ENCODE results near the gene G6PC3.
"Not testable (repeated sequence)": the region's sequence is repeated elsewhere in the genome, so short reads cannot be mapped to it uniquely, and the experiment has no call there.

Gene G6PC3

GRCh38 chr17:44070455-44071197, at the start of gene G6PC3:
Gene G6PC3 (plus strand): TSS chr17:44070735. CDS start chr17:44070966, 231 bp downstream.
- H3K4me3 ChIP-seq (ENCODE audit: low read length), result peak within 1 kb of the TSS; percentile 84
- DNase-seq (ENCODE audit: low read depth), result peak; percentile 99
- peaks cover 17% of the 10 kb centered on the region for H3K36me3 ChIP-seq (ENCODE audit: control insufficient read depth, insufficient read depth, low read length, severe bottlenecking)
- H3K9me3 ChIP-seq (ENCODE audit: control insufficient read depth, low read length), result no peaks in the 10 kb centered on the region
- no peaks in the 10 kb centered on the region for H3K27me3 ChIP-seq (replicated peaks; ENCODE audit: control insufficient read depth, insufficient read depth, low read length)
- peaks cover 18% of the 10 kb centered on the region for H3K4me1 ChIP-seq (ENCODE audit: control insufficient read depth, insufficient read depth, low read length)
- peak within 1 kb of the TSS; percentile 91 for H3K9ac ChIP-seq (ENCODE audit: low read length)

- H3K4me1 ChIP-seq (ENCODE audit: control insufficient read depth, insufficient read depth, low read length); H3K4me3 ChIP-seq (ENCODE audit: low read length); H3K27me3 ChIP-seq (replicated peaks; ENCODE audit: control insufficient read depth, insufficient read depth, low read length); H3K9ac ChIP-seq (ENCODE audit: low read length); H3K9me3 ChIP-seq (ENCODE audit: control insufficient read depth, low read length); DNase-seq (ENCODE audit: low read depth): not testable (repeated sequence)
- H3K36me3 ChIP-seq (ENCODE audit: control insufficient read depth, insufficient read depth, low read length, severe bottlenecking), result peaks cover 16% of the 10 kb centered on the region
Measured at GRCh38 chr17:44021227-44021626, 49.3 kb upstream of the G6PC3 start.

DNA sequence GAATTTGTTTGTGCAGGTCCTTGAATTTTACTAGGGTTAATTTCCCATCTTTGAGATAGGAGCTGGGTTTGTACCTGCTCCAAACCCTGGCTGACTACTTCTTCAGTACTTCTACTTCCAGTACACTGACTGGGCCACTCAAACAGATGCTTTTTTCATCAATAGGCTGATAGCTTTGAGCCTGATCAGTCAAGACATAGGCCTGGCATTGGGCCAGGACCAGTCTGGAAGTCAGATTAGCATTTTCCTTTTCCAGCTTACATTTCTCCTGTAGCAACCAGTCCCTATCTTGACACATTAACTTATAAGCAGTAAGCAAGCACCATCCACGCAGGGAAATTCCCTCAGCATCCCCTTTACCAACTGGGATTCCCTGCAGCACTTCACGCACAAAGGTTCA, 48.3 kb upstream of the G6PC3 start:
- Histone ChIP-seq H3K36me3 (ENCODE audit: control insufficient read depth, insufficient read depth, low read length, severe bottlenecking) (peaks cover 16% of the 10 kb centered on the region), H3K9me3 (ENCODE audit: control insufficient read depth, low read length) (no peaks in the 10 kb centered on the region), H3K9ac (ENCODE audit: low read length) (no peak overlapping the region), H3K4me3 (ENCODE audit: low read length) (no peak overlapping the region), H3K4me1 (ENCODE audit: control insufficient read depth, insufficient read depth, low read length) (no peaks in the 10 kb centered on the region), H3K27me3 (replicated peaks; ENCODE audit: control insufficient read depth, insufficient read depth, low read length) (no peaks in the 10 kb centered on the region)
- DNase-seq (ENCODE audit: low read depth), result no peak

DNA sequence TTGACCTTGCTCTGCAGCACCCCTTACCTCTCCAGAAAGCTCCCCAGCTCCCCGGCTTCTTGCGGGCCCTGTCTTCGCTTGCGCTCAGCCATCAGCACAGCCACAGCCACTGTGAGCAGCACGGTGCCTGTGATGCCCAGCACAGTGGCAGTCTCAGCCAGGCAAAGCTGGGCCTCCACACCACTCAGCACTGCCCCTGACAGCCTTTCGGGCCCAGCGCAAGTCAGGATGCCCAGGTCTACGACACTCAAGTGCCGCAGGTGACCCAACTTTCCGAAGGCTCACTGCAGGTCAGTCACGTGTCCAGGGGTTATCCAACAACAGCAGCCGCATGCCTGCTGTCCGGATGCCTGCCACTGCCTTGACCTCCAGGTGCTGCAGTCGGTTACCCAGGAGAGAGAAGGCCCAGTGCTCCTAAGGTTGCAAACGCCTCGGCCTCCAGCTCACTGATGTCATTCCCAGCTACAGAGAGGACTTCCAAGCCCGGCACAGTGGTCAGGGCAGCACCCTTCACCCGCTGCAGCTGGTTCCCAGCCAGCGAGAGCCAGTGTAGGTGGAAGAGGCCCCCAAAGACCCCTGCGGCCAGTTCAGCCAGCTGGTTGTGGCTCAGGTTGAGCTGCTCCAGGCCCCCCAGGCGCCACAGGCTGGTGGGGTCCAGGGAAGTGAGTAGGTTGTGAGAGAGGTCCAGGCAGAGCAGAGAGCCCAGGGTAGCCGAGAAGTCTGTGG, 46.8 kb upstream of the G6PC3 start:
- H3K4me3 ChIP-seq (ENCODE audit: low read length), result no peak overlapping the region
- no peak for DNase-seq (ENCODE audit: low read depth)
- peaks cover 16% of the 10 kb centered on the region for H3K36me3 ChIP-seq (ENCODE audit: control insufficient read depth, insufficient read depth, low read length, severe bottlenecking)

GRCh38 chr17:44024271-44024663, 46.3 kb upstream of the G6PC3 start:
- H3K4me3 ChIP-seq (ENCODE audit: low read length), result no peak overlapping the region
- DNase-seq (ENCODE audit: low read depth), result no peak
- H3K36me3 ChIP-seq (ENCODE audit: control insufficient read depth, insufficient read depth, low read length, severe bottlenecking), result peaks cover 20% of the 10 kb centered on the region

More for the DNA sequence above, 46.8 kb upstream of the G6PC3 start:
- no peak overlapping the region for H3K9ac ChIP-seq (ENCODE audit: low read length)
- no peaks in the 10 kb centered on the region for H3K27me3 ChIP-seq (replicated peaks; ENCODE audit: control insufficient read depth, insufficient read depth, low read length)
- H3K9me3 ChIP-seq (ENCODE audit: control insufficient read depth, low read length), result no peaks in the 10 kb centered on the region
- H3K4me1 ChIP-seq (ENCODE audit: control insufficient read depth, insufficient read depth, low read length), result no peaks in the 10 kb centered on the region

DNA sequence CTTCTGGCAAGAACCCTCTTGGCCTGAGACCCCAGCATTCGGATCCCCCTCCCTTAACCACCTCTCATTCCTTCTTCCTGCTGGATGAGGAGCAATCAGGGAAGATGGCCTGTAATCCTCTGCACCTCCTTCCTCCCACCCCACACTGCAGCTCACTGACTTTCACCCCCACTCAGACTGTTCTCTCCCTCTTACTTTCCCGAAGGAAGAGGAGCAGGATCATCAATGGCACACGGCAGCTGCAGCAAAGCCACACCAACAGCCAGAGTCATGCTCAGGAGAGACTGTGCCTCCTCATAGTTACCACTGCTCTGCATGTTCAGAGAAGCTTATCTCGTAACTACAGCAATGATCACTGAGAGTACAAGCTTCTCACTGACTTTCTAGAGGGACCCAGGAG, 45.7 kb upstream of the G6PC3 start:
- Histone ChIP-seq H3K4me1 (ENCODE audit: control insufficient read depth, insufficient read depth, low read length) (no peaks in the 10 kb centered on the region), H3K36me3 (ENCODE audit: control insufficient read depth, insufficient read depth, low read length, severe bottlenecking) (peaks cover 19% of the 10 kb centered on the region), H3K9ac (ENCODE audit: low read length) (no peak overlapping the region), H3K9me3 (ENCODE audit: control insufficient read depth, low read length) (no peaks in the 10 kb centered on the region), H3K4me3 (ENCODE audit: low read length) (no peak overlapping the region), H3K27me3 (replicated peaks; ENCODE audit: control insufficient read depth, insufficient read depth, low read length) (no peaks in the 10 kb centered on the region)
- no peak for DNase-seq (ENCODE audit: low read depth)

More at GRCh38 chr17:44024271-44024663, 46.3 kb upstream of the G6PC3 start:
- Histone ChIP-seq H3K9me3 (ENCODE audit: control insufficient read depth, low read length) (no peaks in the 10 kb centered on the region), H3K9ac (ENCODE audit: low read length) (no peak overlapping the region), H3K4me1 (ENCODE audit: control insufficient read depth, insufficient read depth, low read length) (no peaks in the 10 kb centered on the region), H3K27me3 (replicated peaks; ENCODE audit: control insufficient read depth, insufficient read depth, low read length) (no peaks in the 10 kb centered on the region)

- no peak for DNase-seq (ENCODE audit: low read depth)
Measured at GRCh38 chr17:44029736-44030135, 40.8 kb upstream of the G6PC3 start.

GRCh38 chr17:44030482-44030881, 40.1 kb upstream of the G6PC3 start:
- Histone ChIP-seq H3K9me3 (ENCODE audit: control insufficient read depth, low read length) (no peaks in the 10 kb centered on the region), H3K4me3 (ENCODE audit: low read length) (no peak overlapping the region), H3K9ac (ENCODE audit: low read length) (no peak overlapping the region), H3K27me3 (replicated peaks; ENCODE audit: control insufficient read depth, insufficient read depth, low read length) (no peaks in the 10 kb centered on the region), H3K4me1 (ENCODE audit: control insufficient read depth, insufficient read depth, low read length) (no peaks in the 10 kb centered on the region), H3K36me3 (ENCODE audit: control insufficient read depth, insufficient read depth, low read length, severe bottlenecking) (peaks cover 40% of the 10 kb centered on the region)
- DNase-seq (ENCODE audit: low read depth), result no peak

More at GRCh38 chr17:44029736-44030135, 40.8 kb upstream of the G6PC3 start:
- no peaks in the 10 kb centered on the region for H3K4me1 ChIP-seq (ENCODE audit: control insufficient read depth, insufficient read depth, low read length)
- H3K9ac ChIP-seq (ENCODE audit: low read length), result no peak overlapping the region
- H3K9me3 ChIP-seq (ENCODE audit: control insufficient read depth, low read length), result no peaks in the 10 kb centered on the region
- no peak overlapping the region for H3K4me3 ChIP-seq (ENCODE audit: low read length)
- peaks cover 40% of the 10 kb centered on the region for H3K36me3 ChIP-seq (ENCODE audit: control insufficient read depth, insufficient read depth, low read length, severe bottlenecking)
- H3K27me3 ChIP-seq (replicated peaks; ENCODE audit: control insufficient read depth, insufficient read depth, low read length), result no peaks in the 10 kb centered on the region

DNA sequence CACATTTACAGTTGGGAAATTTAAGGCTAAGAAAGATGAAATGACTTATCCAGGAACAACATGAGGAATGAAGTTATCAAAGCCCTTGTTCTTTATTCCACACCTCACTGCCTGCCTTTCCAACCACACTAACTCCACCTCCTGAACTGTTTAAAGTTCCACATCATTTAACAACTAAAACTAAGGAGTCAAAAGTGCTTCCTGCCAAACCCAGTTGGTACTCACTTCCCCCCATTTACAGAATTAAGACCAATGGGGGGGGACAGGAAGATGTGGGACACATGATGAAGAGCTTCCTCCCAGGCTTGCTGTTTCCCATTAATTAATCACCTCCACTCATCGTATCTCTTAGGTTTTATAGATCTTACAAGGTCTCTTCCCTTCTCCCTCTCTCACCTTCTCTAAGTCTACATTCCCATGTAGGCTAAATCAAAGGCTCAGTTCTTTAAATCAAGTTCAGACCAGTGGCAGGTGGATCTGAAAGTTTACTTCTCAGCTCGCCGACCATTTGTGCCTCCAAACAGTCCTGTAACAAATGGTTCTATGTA, 36.6 kb upstream of the G6PC3 start:
- no peak overlapping the region for H3K4me3 ChIP-seq (ENCODE audit: low read length)
- peaks cover 2% of the 10 kb centered on the region for H3K4me1 ChIP-seq (ENCODE audit: control insufficient read depth, insufficient read depth, low read length)
- H3K36me3 ChIP-seq (ENCODE audit: control insufficient read depth, insufficient read depth, low read length, severe bottlenecking), result peaks cover 67% of the 10 kb centered on the region
- no peaks in the 10 kb centered on the region for H3K9me3 ChIP-seq (ENCODE audit: control insufficient read depth, low read length)
- no peak for DNase-seq (ENCODE audit: low read depth)
- H3K27me3 ChIP-seq (replicated peaks; ENCODE audit: control insufficient read depth, insufficient read depth, low read length), result no peaks in the 10 kb centered on the region
- H3K9ac ChIP-seq (ENCODE audit: low read length), result no peak overlapping the region

GRCh38 chr17:44034688-44035087, 35.8 kb upstream of the G6PC3 start:
- not testable (repeated sequence) for H3K27me3 ChIP-seq (replicated peaks; ENCODE audit: control insufficient read depth, insufficient read depth, low read length); H3K9ac ChIP-seq (ENCODE audit: low read length); H3K4me3 ChIP-seq (ENCODE audit: low read length); H3K4me1 ChIP-seq (ENCODE audit: control insufficient read depth, insufficient read depth, low read length); DNase-seq (ENCODE audit: low read depth); H3K9me3 ChIP-seq (ENCODE audit: control insufficient read depth, low read length)
- peaks cover 63% of the 10 kb centered on the region for H3K36me3 ChIP-seq (ENCODE audit: control insufficient read depth, insufficient read depth, low read length, severe bottlenecking)

DNA sequence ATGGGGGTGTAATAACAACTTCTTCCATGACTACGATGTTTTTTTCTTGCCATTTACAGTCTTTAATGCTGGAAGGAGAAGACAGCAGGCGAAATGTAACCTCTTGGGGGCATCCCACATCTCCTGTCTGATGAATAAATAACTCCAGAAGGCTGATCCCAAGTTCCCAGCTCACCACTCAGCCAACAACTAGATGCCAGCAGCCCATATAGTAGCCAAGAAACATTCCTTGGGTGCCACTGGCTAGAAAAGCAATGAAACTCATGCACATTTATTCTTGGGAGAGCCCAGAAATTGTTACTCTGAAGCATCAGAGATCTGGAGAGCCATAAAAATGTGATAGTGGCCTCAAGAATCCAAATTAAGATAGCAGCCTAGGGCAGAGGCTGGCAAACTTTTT, 33.1 kb upstream of the G6PC3 start:
- H3K9me3 ChIP-seq (ENCODE audit: control insufficient read depth, low read length), result no peaks in the 10 kb centered on the region
- no peaks in the 10 kb centered on the region for H3K27me3 ChIP-seq (replicated peaks; ENCODE audit: control insufficient read depth, insufficient read depth, low read length)
- H3K4me3 ChIP-seq (ENCODE audit: low read length), result no peak overlapping the region
- no peak for DNase-seq (ENCODE audit: low read depth)
- no peak overlapping the region for H3K9ac ChIP-seq (ENCODE audit: low read length)
- H3K4me1 ChIP-seq (ENCODE audit: control insufficient read depth, insufficient read depth, low read length), result peaks cover 21% of the 10 kb centered on the region
- peaks cover 50% of the 10 kb centered on the region for H3K36me3 ChIP-seq (ENCODE audit: control insufficient read depth, insufficient read depth, low read length, severe bottlenecking)

Data from adipocyte (in vitro differentiated cells).